HG03432 (cell line): ENCODE measurements around the gene CLEC19A.
"Not testable (repeated sequence)": the region's sequence is repeated elsewhere in the genome, so short reads cannot be mapped to it uniquely, and the experiment has no call there.

ENCODE experiments used
- ATAC-seq: cut with Tn5 transposase; IDR thresholded peaks from one replicate; pipeline ENCODE4 v1.9.1; 2021; ENCODE audit warnings: mild to moderate bottlenecking, moderate library complexity; ENCODE audit not compliant: unreplicated experiment

Gene CLEC19A

DNA sequence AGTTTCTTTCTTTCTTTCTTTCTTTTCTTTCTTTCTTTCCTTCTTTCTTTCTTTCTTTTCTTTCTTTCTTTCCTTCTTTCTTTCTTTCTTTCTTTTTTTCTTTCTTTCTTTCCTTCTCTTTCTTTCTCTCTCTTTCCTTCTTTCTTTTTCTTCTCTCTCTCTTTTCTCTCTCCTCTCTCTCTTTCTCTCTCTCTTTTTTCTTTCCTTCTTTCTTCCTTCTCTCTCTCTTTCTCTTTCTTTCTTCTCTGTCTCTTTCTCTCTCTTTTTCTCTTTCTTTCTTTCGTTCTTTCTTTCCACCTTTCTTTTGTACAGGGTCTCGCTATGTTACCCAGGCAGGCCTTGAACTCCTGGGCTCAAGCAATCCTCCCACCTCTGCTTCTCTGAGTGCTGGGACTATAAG lies 35.7 kb downstream of the CLEC19A start:
- ATAC-seq: not testable (repeated sequence)

DNA sequence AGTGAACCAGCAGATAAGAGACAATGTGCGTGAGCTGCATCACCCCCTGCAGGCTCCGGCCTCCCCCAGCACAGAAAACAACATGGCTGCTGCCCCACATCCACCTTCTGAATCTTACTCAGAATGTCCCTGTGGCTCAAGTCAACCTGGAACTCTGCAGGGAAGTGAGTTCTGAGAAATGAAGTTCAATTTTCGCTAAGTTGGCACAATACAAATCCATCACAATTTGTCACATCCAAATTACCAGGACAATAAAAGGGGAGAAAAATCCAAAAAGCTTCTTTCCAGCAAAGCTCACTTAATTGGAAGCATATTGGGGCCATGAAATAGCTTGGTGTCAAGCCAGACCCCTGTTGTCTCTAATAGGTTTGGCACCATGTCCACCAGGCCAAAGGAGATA lies 38.1 kb downstream of the CLEC19A start:
- ATAC-seq: no peak

DNA sequence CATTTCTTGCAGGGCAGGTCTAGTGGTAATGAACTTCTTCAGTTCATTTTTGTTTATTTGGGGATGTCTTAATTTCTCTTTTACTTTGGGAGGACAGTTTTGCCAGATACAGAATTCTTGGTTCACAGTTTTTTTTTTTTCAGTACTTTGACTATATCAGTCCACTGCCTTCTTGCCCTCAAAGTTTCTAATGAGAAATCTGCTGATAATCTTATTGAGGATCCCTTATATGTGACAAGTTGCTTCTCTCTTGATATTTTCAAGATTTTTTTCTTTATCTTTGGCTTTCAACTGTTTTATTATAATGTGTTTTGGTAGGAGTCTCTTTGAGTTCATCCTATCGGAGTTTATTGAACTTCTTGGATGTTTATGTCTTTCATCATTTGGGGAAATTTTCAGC lies 42.8 kb downstream of the CLEC19A start:
- no peak for ATAC-seq

DNA sequence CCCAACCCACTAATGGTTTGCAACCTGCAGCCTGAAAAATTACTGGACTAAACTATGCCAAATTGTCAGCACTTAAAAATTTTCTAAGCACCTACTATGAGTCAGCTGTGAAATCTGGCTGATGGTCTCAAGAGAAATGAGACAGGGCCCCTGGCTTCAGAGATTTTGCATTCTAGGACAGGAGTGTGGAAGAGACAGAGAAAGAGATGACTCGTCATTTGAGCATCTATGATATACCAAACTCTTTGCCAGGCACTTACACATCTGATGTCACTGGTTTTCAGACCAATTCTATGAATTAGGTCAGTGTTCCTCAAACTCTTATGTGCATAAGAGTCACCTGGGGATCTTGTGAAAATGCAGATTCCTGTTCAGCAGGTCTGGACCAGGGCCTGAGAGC lies 44.4 kb downstream of the CLEC19A start:
- ATAC-seq: no peak

DNA sequence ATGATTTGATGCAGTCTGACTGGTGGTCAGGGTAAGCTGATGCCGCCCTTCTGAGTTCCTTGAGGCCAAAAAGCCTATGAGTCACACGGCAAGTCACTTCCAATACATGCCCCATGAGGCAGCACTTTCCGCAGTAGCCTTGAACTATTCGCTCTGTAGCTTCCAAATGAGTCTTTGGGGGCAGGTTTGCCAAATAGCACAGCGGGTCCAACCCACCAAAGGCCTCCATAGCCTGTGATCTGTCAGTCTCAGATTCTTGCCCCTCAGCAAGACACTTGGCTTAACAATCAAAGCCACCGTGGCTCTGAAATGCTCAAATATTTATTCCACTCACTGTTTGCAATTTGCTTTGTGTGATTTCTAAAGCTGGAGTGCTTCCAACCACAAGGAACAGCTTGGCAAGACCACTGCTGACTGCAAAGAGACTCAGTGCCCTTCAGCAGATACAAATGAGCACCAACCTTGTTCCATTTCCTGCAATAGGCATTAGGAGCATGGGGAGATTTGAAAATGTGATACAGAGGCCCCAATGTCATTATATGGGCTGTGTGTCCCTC lies 45.4 kb downstream of the CLEC19A start:
- no peak for ATAC-seq

GRCh38 chr16:19331794-19332193 lies 46.3 kb downstream of the CLEC19A start:
- ATAC-seq: no peak

GRCh38 chr16:19338335-19338734 lies 52.8 kb downstream of the CLEC19A start:
- no peak for ATAC-seq

GRCh38 chr16:19344224-19344801 lies 58.8 kb downstream of the CLEC19A start:
- ATAC-seq: no peak

GRCh38 chr16:19344980-19345379 lies 59.4 kb downstream of the CLEC19A start:
- ATAC-seq: no peak

DNA sequence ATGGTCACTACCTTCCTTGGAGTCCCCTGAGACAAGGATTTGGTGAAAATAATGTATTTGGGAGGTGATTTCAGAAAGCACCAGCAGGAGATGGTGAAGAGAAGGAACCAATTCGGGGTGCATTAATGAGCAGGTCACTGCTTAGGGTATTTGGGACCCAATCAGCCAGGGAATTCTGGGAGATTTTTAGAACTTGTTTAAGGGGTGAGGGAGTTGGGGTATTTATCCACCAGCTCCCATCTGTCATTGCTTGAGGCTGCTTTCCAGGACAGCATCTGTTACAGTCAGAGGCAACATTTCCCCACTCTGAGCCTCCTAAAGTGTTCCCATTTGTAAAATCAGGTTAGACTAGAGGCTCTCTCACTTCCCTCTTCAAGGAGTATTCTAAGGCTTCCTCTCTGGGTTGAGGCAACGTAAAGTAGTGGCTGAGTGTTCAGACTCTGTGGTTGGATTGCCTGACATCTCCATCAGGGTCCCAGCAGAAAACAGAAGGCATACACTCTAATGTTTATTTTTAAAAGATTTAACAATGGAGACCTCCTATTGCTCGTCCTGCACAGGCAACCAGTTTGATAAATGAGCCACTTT lies 60.9 kb downstream of the CLEC19A start:
- ATAC-seq: no peak

GRCh38 chr16:19348125-19348524 lies 62.6 kb downstream of the CLEC19A start:
- ATAC-seq: no peak

- no peak for ATAC-seq
Observed at GRCh38 chr16:19348578-19349315, 63.2 kb downstream of the CLEC19A start.

- no peak for ATAC-seq
Observed at GRCh38 chr16:19354371-19354770, 68.8 kb downstream of the CLEC19A start.

- no peak for ATAC-seq
Observed at GRCh38 chr16:19356024-19356952, 70.8 kb downstream of the CLEC19A start.

- no peak for ATAC-seq
Observed at GRCh38 chr16:19359556-19359955, 74.0 kb downstream of the CLEC19A start.
